OCI-LY7 (cell line): ENCODE data around the gene ACTL7B. TPM values are rescaled to one million over a fixed set of nuclear protein-coding genes. Genes with fewer than 3 reads are reported as not detected.
"Not testable (repeated sequence)": the region's sequence is repeated elsewhere in the genome, so short reads cannot be mapped to it uniquely, and the experiment has no call there.

ENCODE experiments used
- BruUV-seq: library from RNA; stranded (reverse); fragments of 400-500 nt; replicated peaks from 2 replicates; lab custom pipeline; 2021; lab: Mats Ljungman, UMichigan
- CTCF ChIA-PET: fragments of 300-600 bp; sonication (Branson Sonifier 250); formaldehyde crosslinking; loops from one replicate; lab custom pipeline; 2022; ENCODE audit warnings: antibody characterized with exemption; ENCODE audit not compliant: unreplicated experiment; lab: Charles Lee
- POLR2A ChIA-PET: fragments of 300-600 bp; sonication (Branson Sonifier 250); formaldehyde crosslinking; loops from one replicate; lab custom pipeline; 2022; ENCODE audit warnings: antibody characterized with exemption; lab: Charles Lee
- DNase-seq: peaks from one replicate; pipeline ENCODE4 v3.0.0-alpha.2; 2015; ENCODE audit warnings: low spot score
- H2AFZ ChIP-seq: fragments of 200-600 bp; sonication (generic), shearing (Covaris generic); 2 replicates; pipeline ENCODE4 v1.6.1; 2014; ENCODE audit warnings: mild to moderate bottlenecking, antibody characterized with exemption, low read length, moderate library complexity
- H3K27ac ChIP-seq: fragments of 200-600 bp; sonication (generic); 2 replicates; pipeline ENCODE4 v1.5.1; 2014; ENCODE audit warnings: mixed run types, low read depth, mild to moderate bottlenecking, moderate library complexity, low read length, inconsistent platforms; ENCODE audit not compliant: poor library complexity, severe bottlenecking
- H3K36me3 ChIP-seq: fragments of 200-600 bp; sonication (generic); 2 replicates; pipeline ENCODE4 v1.6.1; 2014; ENCODE audit warnings: mild to moderate bottlenecking, antibody characterized with exemption, low read length, moderate library complexity, mixed read lengths; ENCODE audit not compliant: insufficient read depth
- H3K4me1 ChIP-seq: fragments of 200-600 bp; sonication (generic); 2 replicates; pipeline ENCODE4 v1.5.1; 2014; ENCODE audit warnings: mild to moderate bottlenecking, low read length; ENCODE audit not compliant: insufficient read depth, poor library complexity, severe bottlenecking
- H3K4me2 ChIP-seq: fragments of 200-600 bp; sonication (generic); 2 replicates; pipeline ENCODE4 v1.6.1; 2014; ENCODE audit warnings: mild to moderate bottlenecking, low read length
- H3K4me3 ChIP-seq: fragments of 200-600 bp; sonication (generic); 2 replicates; pipeline ENCODE4 v1.5.1; 2014; ENCODE audit warnings: mild to moderate bottlenecking, low read depth, low read length; ENCODE audit not compliant: poor library complexity, severe bottlenecking
- H3K79me2 ChIP-seq: fragments of 200-600 bp; sonication (generic); 2 replicates; pipeline ENCODE4 v1.6.1; 2016; ENCODE audit warnings: low read depth, mild to moderate bottlenecking, low read length, moderate library complexity, mixed read lengths; ENCODE audit not compliant: insufficient read depth
- H3K9me2 ChIP-seq: fragments of 200-600 bp; sonication (generic); 2 replicates; pipeline ENCODE4 v1.6.1; 2016; ENCODE audit warnings: mild to moderate bottlenecking, low read length, mixed read lengths; ENCODE audit not compliant: insufficient read depth
- H3K9me3 ChIP-seq: fragments of 200-600 bp; sonication (generic); 2 replicates; pipeline ENCODE4 v1.6.1; 2014; ENCODE audit warnings: mild to moderate bottlenecking, mixed run types, low read length, mixed read lengths
- H4K20me1 ChIP-seq: fragments of 200-600 bp; sonication (generic); 2 replicates; pipeline ENCODE4 v1.6.1; 2014; ENCODE audit warnings: mild to moderate bottlenecking, antibody characterized with exemption, low read length, moderate library complexity, mixed read lengths; ENCODE audit not compliant: insufficient read depth
- CTCF ChIP-seq: fragments of 200-600 bp; sonication (generic); conservative IDR thresholded peaks from 2 replicates; pipeline ENCODE4 v1.5.1; 2014; ENCODE audit warnings: mild to moderate bottlenecking, antibody characterized with exemption, low read length, moderate library complexity, mixed read lengths
- EZH2phosphoT487 ChIP-seq: fragments of 200-600 bp; sonication (generic); IDR thresholded peaks from 2 replicates; pipeline ENCODE4 v1.6.1; 2018; ENCODE audit warnings: low read depth, borderline replicate concordance, mild to moderate bottlenecking, mixed run types, antibody characterized with exemption, low read length, moderate library complexity, mixed read lengths
- intact Hi-C: fragments of 100-400 bp; cut with micrococcal nuclease; formaldehyde crosslinking; loops from one replicate; pipeline ENCODE4 v1.10.0; 2022; ENCODE audit not compliant: unreplicated experiment
- total RNA-seq, 2 experiments: library from RNA; depleted of rRNA in 1 of 2; stranded (reverse); fragments of >200 nt in 1 of 2; shearing (Covaris generic) in 1 of 2; gene quantifications; 2 replicates each; pipeline ENCODE4 v1.2.3, GENCODE V29; 2014 to 2022

The ACTL7B gene
- total RNA-seq, 2 experiments from 2014 or later = not detected

GRCh38 chr9:108904161-108904560 is 48.4 kb upstream of the ACTL7B start:
- Histone ChIP-seq H2AFZ (no peak overlapping the region), H3K4me2 (no peak overlapping the region), H3K79me2 (no peaks in the 10 kb centered on the region), H3K4me1 (no peaks in the 10 kb centered on the region), H4K20me1 (no peaks in the 10 kb centered on the region), H3K9me3 (no peaks in the 10 kb centered on the region), H3K27ac (no peak overlapping the region), H3K36me3 (peaks cover 95% of the 10 kb centered on the region), H3K9me2 (no peaks in the 10 kb centered on the region), H3K4me3 (no peak overlapping the region)
- ChIA-PET POLR2A (no interaction called here), CTCF (no interaction called here)
- TF ChIP-seq EZH2phosphoT487 = no peak
- no peak for TF ChIP-seq CTCF
- DNase-seq = no peak
- intact Hi-C loops = no loop called here
- no TSS peak for BruUV-seq

- no peak for DNase-seq
- H3K27ac ChIP-seq = no peak overlapping the region
- H3K36me3 ChIP-seq = peaks cover 95% of the 10 kb centered on the region
- H3K9me3 ChIP-seq = no peaks in the 10 kb centered on the region
- no peak overlapping the region for H3K4me3 ChIP-seq
- BruUV-seq = no TSS peak
- no peak overlapping the region for H2AFZ ChIP-seq
- TF ChIP-seq EZH2phosphoT487 (no peak), CTCF (no peak)
- POLR2A ChIA-PET = no interaction called here
- no peaks in the 10 kb centered on the region for H3K4me1 ChIP-seq
- intact Hi-C loops = no loop called here
- H3K4me2 ChIP-seq = no peak overlapping the region
- H3K9me2 ChIP-seq = no peaks in the 10 kb centered on the region
- no peaks in the 10 kb centered on the region for H3K79me2 ChIP-seq
- CTCF ChIA-PET = no interaction called here
- H4K20me1 ChIP-seq = no peaks in the 10 kb centered on the region
Observed at GRCh38 chr9:108903420-108904103, 47.8 kb upstream of the ACTL7B start.

GRCh38 chr9:108900176-108900575 is 44.4 kb upstream of the ACTL7B start:
- no peak overlapping the region for H2AFZ ChIP-seq
- no peaks in the 10 kb centered on the region for H3K9me2 ChIP-seq
- intact Hi-C loops = no loop called here
- BruUV-seq = no TSS peak
- ChIA-PET CTCF (no interaction called here), POLR2A (no interaction called here)
- H3K79me2 ChIP-seq = no peaks in the 10 kb centered on the region
- no peak for DNase-seq
- no peak overlapping the region for H3K4me3 ChIP-seq
- H3K4me1 ChIP-seq = no peaks in the 10 kb centered on the region
- H3K9me3 ChIP-seq = no peaks in the 10 kb centered on the region
- no peak overlapping the region for H3K27ac ChIP-seq
- peaks cover 97% of the 10 kb centered on the region for H3K36me3 ChIP-seq
- TF ChIP-seq EZH2phosphoT487 (no peak), CTCF (no peak)
- no peaks in the 10 kb centered on the region for H4K20me1 ChIP-seq
- no peak overlapping the region for H3K4me2 ChIP-seq

GRCh38 chr9:108899023-108899695 is 43.4 kb upstream of the ACTL7B start:
- H3K9me2 ChIP-seq, H3K27ac ChIP-seq, H4K20me1 ChIP-seq, BruUV-seq, POLR2A ChIA-PET, intact Hi-C loops, DNase-seq, H3K79me2 ChIP-seq, H2AFZ ChIP-seq, H3K9me3 ChIP-seq, H3K4me2 ChIP-seq, CTCF ChIA-PET, H3K4me1 ChIP-seq, H3K4me3 ChIP-seq: not testable (repeated sequence)
- peaks cover 97% of the 10 kb centered on the region for H3K36me3 ChIP-seq
